Measurements from ENCODE around the gene EIF3M.

Gene EIF3M

GRCh38 chr11:32643526-32643925, 59.9 kb downstream of the EIF3M start:
- Histone ChIP-seq H3K9me3 (ENCODE audit: low read depth, low read length) (no peaks in the 10 kb centered on the region), H3K4me3 (no peak overlapping the region), H3K27ac (no peak overlapping the region), H3K36me3 (ENCODE audit: insufficient read depth, low read length) (no peaks in the 10 kb centered on the region), H3K9ac (ENCODE audit: insufficient read length) (no peak overlapping the region)
- TF ChIP-seq EZH2 (IDR thresholded peaks at IDR 0.05), result no peak
- no peak for TF ChIP-seq FOXP2 (optimal IDR thresholded peaks at IDR 0.05; ENCODE audit: control extremely low read depth, extremely low read length, insufficient read depth)
- TF ChIP-seq POLR2AphosphoS5 (IDR thresholded peaks at IDR 0.05; ENCODE audit: borderline replicate concordance, low read depth, low read length), result no peak
- DNase-seq (ENCODE audit: low read depth, low spot score), result no peak
